SH-SY5Y (cell line): ENCODE results near the gene MICAL3.

Experiments used
- GATA2 ChIP-seq: IDR thresholded peaks from 2 replicates; pipeline ENCODE4 v1.6.1; 2011; ENCODE audit warnings: mild to moderate bottlenecking, low read depth, low read length
- GATA3 ChIP-seq: IDR thresholded peaks from 2 replicates; pipeline ENCODE4 v1.6.1; 2011; ENCODE audit warnings: low read depth, mild to moderate bottlenecking, low read length, moderate library complexity

GRCh38 chr22:17985606-17986005 lies 38.8 kb downstream of the MICAL3 start:
- TF ChIP-seq GATA3 (no peak), GATA2 (no peak)
